Liver (tissue), 9 donors: ENCODE data around the gene TNS1. TPM values are rescaled to one million over a fixed set of nuclear protein-coding genes. Genes with fewer than 3 reads are reported as not detected.

Experiments used
- DNase-seq: peaks from one replicate; pipeline ENCODE4 v3.0.0-alpha.2; 2017; ENCODE audit warnings: low spot score
- H3K27ac ChIP-seq, 2 donors: one replicate each; pipeline ENCODE4 v1.7.0; 2013; ENCODE audit warnings: inconsistent platforms in 2 of 2, low read length in 2 of 2, control low read depth in 1 of 2, low read depth in 1 of 2, mild to moderate bottlenecking in 1 of 2
- H3K27me3 ChIP-seq, 4 donors: one replicate each; pipeline versions ENCODE4 v1.6.1 to v1.7.0; 2013; ENCODE audit warnings: low read length in 3 of 4, inconsistent platforms in 1 of 4, mild to moderate bottlenecking in 1 of 4, moderate library complexity in 1 of 4; ENCODE audit not compliant: control insufficient read depth in 4 of 4, insufficient read depth in 4 of 4
- H3K36me3 ChIP-seq, 4 donors: one replicate each; pipeline versions ENCODE4 v1.6.1 to v1.7.0; 2013; ENCODE audit warnings: low read length in 3 of 4, mild to moderate bottlenecking in 3 of 4, low read depth in 1 of 4, moderate library complexity in 1 of 4; ENCODE audit not compliant: control insufficient read depth in 4 of 4, insufficient read depth in 3 of 4
- H3K4me1 ChIP-seq, 4 donors: one replicate each; pipeline versions ENCODE4 v1.6.1 to v1.7.0; 2013; ENCODE audit warnings: low read length in 3 of 4, mild to moderate bottlenecking in 3 of 4, moderate library complexity in 1 of 4; ENCODE audit not compliant: control insufficient read depth in 4 of 4, insufficient read depth in 4 of 4
- H3K4me3 ChIP-seq, 3 donors: one replicate each; pipeline versions ENCODE4 v1.6.1 to v1.7.0; 2013; ENCODE audit warnings: low read length in 3 of 3, control low read depth in 1 of 3, low read depth in 1 of 3, mild to moderate bottlenecking in 1 of 3
- H3K9ac ChIP-seq, 2 donors: one replicate each; pipeline ENCODE4 v1.7.0; 2013; ENCODE audit warnings: low read length in 2 of 2, mild to moderate bottlenecking in 2 of 2, moderate library complexity in 2 of 2, control low read depth in 1 of 2, low read depth in 1 of 2
- H3K9me3 ChIP-seq, 4 donors: one replicate each; pipeline versions ENCODE4 v1.6.1 to v1.7.0; 2013; ENCODE audit warnings: low read length in 3 of 4; ENCODE audit not compliant: control insufficient read depth in 4 of 4
- ATF3 ChIP-seq: IDR thresholded peaks from 2 replicates; pipeline ENCODE4 v1.6.1; 2016; ENCODE audit warnings: antibody characterized with exemption
- EGR1 ChIP-seq, 2 donors: IDR thresholded peaks; 2 replicates each; pipeline ENCODE4 v1.6.1; 2016 to 2018; ENCODE audit warnings: antibody characterized with exemption in 2 of 2, low read depth in 2 of 2
- FOXA1 ChIP-seq: IDR thresholded peaks from 2 replicates; pipeline ENCODE4 v1.6.1; 2016; ENCODE audit warnings: antibody characterized with exemption
- FOXA2 ChIP-seq: IDR thresholded peaks from 2 replicates; pipeline ENCODE4 v1.6.1; 2016; ENCODE audit warnings: antibody characterized with exemption
- GABPA ChIP-seq, 2 donors: IDR thresholded peaks in 1 of 2; conservative IDR thresholded peaks in 1 of 2; 2 replicates each; pipeline ENCODE4 v1.6.1; 2016; ENCODE audit warnings: antibody characterized with exemption in 2 of 2, mild to moderate bottlenecking in 1 of 2, moderate library complexity in 1 of 2
- HNF4A ChIP-seq, 2 donors: conservative IDR thresholded peaks; 2 replicates each; pipeline ENCODE4 v1.6.1; 2016; ENCODE audit warnings: antibody characterized with exemption in 2 of 2, mild to moderate bottlenecking in 2 of 2
- HNF4G ChIP-seq: IDR thresholded peaks from 2 replicates; pipeline ENCODE4 v1.6.1; 2016; ENCODE audit warnings: antibody characterized with exemption
- JUND ChIP-seq, 2 donors: IDR thresholded peaks; 2 replicates each; pipeline ENCODE4 v1.6.1; 2016; ENCODE audit warnings: antibody characterized with exemption in 2 of 2
- MAX ChIP-seq: IDR thresholded peaks from 2 replicates; pipeline ENCODE4 v1.6.1; 2016; ENCODE audit warnings: antibody characterized with exemption
- NR2F2 ChIP-seq: IDR thresholded peaks from 2 replicates; pipeline ENCODE4 v1.6.1; 2016; ENCODE audit warnings: antibody characterized with exemption
- RAD21 ChIP-seq, 2 donors: IDR thresholded peaks; 2 replicates each; pipeline ENCODE4 v1.6.1; 2016; ENCODE audit warnings: antibody characterized with exemption in 2 of 2, mild to moderate bottlenecking in 2 of 2
- RXRA ChIP-seq, 2 donors: IDR thresholded peaks; 2 replicates each; pipeline ENCODE4 v1.6.1; 2017 to 2018; ENCODE audit warnings: antibody characterized with exemption in 2 of 2, mild to moderate bottlenecking in 1 of 2
- SP1 ChIP-seq: IDR thresholded peaks from 2 replicates; pipeline ENCODE4 v1.6.1; 2018; ENCODE audit warnings: antibody characterized with exemption, mild to moderate bottlenecking
- TAF1 ChIP-seq: conservative IDR thresholded peaks from 2 replicates; pipeline ENCODE4 v1.6.1; 2016; ENCODE audit warnings: antibody characterized with exemption, mild to moderate bottlenecking
- YY1 ChIP-seq: IDR thresholded peaks from 2 replicates; pipeline ENCODE4 v1.6.1; 2016; ENCODE audit warnings: antibody characterized with exemption, mild to moderate bottlenecking
- ZBTB33 ChIP-seq: IDR thresholded peaks from 2 replicates; pipeline ENCODE4 v1.6.1; 2016; ENCODE audit warnings: antibody characterized with exemption
- WGBS: extraction: QIAGEN DNeasy Blood & Tissue Kit; methylation state at CpG from one replicate; pipeline ENCODE4 v1.1.7; 2013; 5-methylcytosine and 5-hydroxymethylcytosine counted together
- polyA plus RNA-seq, 2 donors: library from polyadenylated mRNA; stranded (reverse) in 1 of 2; unstranded in 1 of 2; fragments of 200-250 nt in 1 of 2; fragments of >200 nt in 1 of 2; fragmentation: Nextera tagmentation in 1 of 2; extraction: Ambion mirVana in 1 of 2; gene quantifications; one replicate each; pipeline versions ENCODE4 v1.2.1 to v1.2.3, GENCODE V29; 2013 to 2015
- total RNA-seq, 2 donors: library from RNA; depleted of rRNA; stranded (reverse); fragments of >200 nt; gene quantifications; one replicate each; pipeline ENCODE4 v1.2.3, GENCODE V29; 2014
- TF ChIP-seq, protein P1 (sequence below): fragments of 150-350 bp; IDR thresholded peaks from 2 replicates; pipeline ENCODE4 v1.5.1; 2017; ENCODE audit warnings: improper control_type of control experiment, low read depth, low read length; ENCODE audit not compliant: missing input control
- TF ChIP-seq, protein P2 (sequence below): IDR thresholded peaks from 2 replicates; pipeline ENCODE4 v1.6.1; 2016; ENCODE audit warnings: antibody characterized with exemption, mild to moderate bottlenecking
- donor health status: healthy.
- donor health status: healthy.
- donor health status: healthy.
- donor health status: healthy.
- donor health status: healthy.

TNS1 gene
- total and polyA plus RNA-seq, 4 donors = 16.3 to 128 (median 57.3) TPM

DNA sequence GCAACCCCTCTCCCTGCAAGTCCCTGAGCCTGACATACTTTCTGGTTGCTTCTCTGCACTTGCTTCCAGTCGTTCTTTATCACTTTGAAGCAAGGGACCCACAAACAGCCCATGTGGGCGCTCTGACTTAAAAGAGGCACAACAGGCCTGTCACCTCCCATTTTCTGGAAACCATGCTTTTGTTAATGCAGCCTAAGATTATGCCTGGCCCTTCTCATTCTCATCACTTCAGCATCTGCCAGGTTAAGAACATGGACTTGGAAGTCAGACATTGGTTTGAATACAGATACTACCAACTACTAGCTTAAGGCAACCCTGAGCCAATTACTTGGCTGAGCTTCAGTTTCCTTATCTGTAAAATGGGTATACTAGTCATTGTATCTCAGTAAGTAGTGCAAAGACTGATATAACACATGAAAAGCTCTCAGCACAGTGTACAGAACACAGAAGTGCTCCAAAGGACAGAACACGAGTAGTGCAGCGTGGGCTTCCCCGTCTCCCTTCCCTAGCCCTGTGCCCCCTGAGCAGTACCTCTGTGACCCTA is 141.4 kb downstream of the TNS1 start:
- 91% methylated on average over 5 of the region's 5 CpGs for WGBS
- Histone ChIP-seq H3K27ac (no peak overlapping the region), H3K27me3 (no peaks in the 10 kb centered on the region), H3K36me3 (peaks cover 12 to 78% (median 55%) of the 10 kb centered on the region in 4 donors), H3K4me3 (no peak overlapping the region), H3K9me3 (no peaks in the 10 kb centered on the region), H3K9ac (no peak overlapping the region), H3K4me1 (peaks cover 0 to 3% (median 0%) of the 10 kb centered on the region in 4 donors)
- DNase-seq = no peak
- TF ChIP-seq MAX (no peak), RXRA (IDR thresholded peaks at IDR 0.05) (no peak), NR2F2 (no peak), ZBTB33 (no peak)
- TF ChIP-seq, protein P1, sequence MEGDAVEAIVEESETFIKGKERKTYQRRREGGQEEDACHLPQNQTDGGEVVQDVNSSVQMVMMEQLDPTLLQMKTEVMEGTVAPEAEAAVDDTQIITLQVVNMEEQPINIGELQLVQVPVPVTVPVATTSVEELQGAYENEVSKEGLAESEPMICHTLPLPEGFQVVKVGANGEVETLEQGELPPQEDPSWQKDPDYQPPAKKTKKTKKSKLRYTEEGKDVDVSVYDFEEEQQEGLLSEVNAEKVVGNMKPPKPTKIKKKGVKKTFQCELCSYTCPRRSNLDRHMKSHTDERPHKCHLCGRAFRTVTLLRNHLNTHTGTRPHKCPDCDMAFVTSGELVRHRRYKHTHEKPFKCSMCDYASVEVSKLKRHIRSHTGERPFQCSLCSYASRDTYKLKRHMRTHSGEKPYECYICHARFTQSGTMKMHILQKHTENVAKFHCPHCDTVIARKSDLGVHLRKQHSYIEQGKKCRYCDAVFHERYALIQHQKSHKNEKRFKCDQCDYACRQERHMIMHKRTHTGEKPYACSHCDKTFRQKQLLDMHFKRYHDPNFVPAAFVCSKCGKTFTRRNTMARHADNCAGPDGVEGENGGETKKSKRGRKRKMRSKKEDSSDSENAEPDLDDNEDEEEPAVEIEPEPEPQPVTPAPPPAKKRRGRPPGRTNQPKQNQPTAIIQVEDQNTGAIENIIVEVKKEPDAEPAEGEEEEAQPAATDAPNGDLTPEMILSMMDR = no peak

DNA sequence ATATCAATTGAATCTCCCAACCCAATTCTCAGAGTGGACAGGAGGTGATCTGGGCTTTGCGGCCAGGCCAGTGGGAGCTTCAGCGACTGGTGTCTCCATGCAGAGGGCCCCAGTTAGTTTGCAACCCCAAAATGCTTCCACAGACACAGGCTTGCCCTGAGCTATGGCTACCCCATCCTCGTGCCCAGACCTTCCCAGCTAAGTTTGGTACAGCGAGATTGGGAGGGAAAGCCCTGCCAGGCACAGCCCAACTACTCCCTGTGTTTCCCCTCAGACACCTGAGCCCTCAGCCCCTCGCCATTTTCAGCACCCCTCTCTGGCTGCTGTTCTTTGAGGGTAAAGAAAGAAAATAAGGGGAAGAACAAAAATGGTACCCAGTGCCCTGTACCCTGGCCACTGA is 142.9 kb downstream of the TNS1 start:
- H3K27me3 ChIP-seq = no peaks in the 10 kb centered on the region
- no peak for DNase-seq
- H3K9me3 ChIP-seq = no peaks in the 10 kb centered on the region
- TF ChIP-seq RXRA (IDR thresholded peaks at IDR 0.05) (no peak), HNF4A (conservative IDR thresholded peaks at IDR 0.05) (no peak), JUND (IDR thresholded peaks at IDR 0.05) (no peak), FOXA1 (no peak), MAX (no peak), RAD21 (IDR thresholded peaks at IDR 0.05) (no peak), ATF3 (no peak), NR2F2 (no peak), EGR1 (IDR thresholded peaks at IDR 0.05; ENCODE audit: low read depth in 2 of 2) (no peak), FOXA2 (no peak), ZBTB33 (no peak), SP1 (no peak), YY1 (no peak), GABPA (IDR thresholded peaks at IDR 0.05 in 1 of 2, conservative IDR thresholded peaks at IDR 0.05 in 1 of 2) (no peak), HNF4G (no peak), TAF1 (no peak)
- TF ChIP-seq, protein P2, sequence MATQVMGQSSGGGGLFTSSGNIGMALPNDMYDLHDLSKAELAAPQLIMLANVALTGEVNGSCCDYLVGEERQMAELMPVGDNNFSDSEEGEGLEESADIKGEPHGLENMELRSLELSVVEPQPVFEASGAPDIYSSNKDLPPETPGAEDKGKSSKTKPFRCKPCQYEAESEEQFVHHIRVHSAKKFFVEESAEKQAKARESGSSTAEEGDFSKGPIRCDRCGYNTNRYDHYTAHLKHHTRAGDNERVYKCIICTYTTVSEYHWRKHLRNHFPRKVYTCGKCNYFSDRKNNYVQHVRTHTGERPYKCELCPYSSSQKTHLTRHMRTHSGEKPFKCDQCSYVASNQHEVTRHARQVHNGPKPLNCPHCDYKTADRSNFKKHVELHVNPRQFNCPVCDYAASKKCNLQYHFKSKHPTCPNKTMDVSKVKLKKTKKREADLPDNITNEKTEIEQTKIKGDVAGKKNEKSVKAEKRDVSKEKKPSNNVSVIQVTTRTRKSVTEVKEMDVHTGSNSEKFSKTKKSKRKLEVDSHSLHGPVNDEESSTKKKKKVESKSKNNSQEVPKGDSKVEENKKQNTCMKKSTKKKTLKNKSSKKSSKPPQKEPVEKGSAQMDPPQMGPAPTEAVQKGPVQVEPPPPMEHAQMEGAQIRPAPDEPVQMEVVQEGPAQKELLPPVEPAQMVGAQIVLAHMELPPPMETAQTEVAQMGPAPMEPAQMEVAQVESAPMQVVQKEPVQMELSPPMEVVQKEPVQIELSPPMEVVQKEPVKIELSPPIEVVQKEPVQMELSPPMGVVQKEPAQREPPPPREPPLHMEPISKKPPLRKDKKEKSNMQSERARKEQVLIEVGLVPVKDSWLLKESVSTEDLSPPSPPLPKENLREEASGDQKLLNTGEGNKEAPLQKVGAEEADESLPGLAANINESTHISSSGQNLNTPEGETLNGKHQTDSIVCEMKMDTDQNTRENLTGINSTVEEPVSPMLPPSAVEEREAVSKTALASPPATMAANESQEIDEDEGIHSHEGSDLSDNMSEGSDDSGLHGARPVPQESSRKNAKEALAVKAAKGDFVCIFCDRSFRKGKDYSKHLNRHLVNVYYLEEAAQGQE = no peak
- TF ChIP-seq, protein P1 = no peak
- H3K4me3 ChIP-seq = no peak overlapping the region
- H3K4me1 ChIP-seq = peaks cover 0 to 3% (median 0%) of the 10 kb centered on the region in 4 donors
- peaks cover 6 to 74% (median 47%) of the 10 kb centered on the region in 4 donors for H3K36me3 ChIP-seq
- WGBS = 93% methylated on average over 5 of the region's 5 CpGs
- no peak overlapping the region for H3K27ac ChIP-seq
- no peak overlapping the region for H3K9ac ChIP-seq
